Right renal pelvis (tissue), 4 donors: ENCODE results near the gene NOD2. TPM values are rescaled to one million over a fixed set of nuclear protein-coding genes. Genes with fewer than 3 reads are reported as not detected.

Experiments
- DNase-seq, 4 donors: peaks; one replicate each; pipeline ENCODE4 v3.0.0-alpha.2; 2013; ENCODE audit warnings: low read depth in 4 of 4, low spot score in 3 of 4, missing footprints in 1 of 4
- polyA plus RNA-seq, 4 donors: library from polyadenylated mRNA; unstranded; fragments of 120-200 nt; gene quantifications; one replicate each; pipeline ENCODE4 v1.2.1, GENCODE V29; 2013; ENCODE audit not compliant: insufficient read length in 4 of 4

Gene NOD2
- polyA plus RNA-seq, 4 donors, result 0.30 to 0.81 (median 0.47) TPM

GRCh38 chr16:50778284-50779163 is 85.1 kb downstream of the NOD2 start:
- DNase-seq, result no peak

- no peak for DNase-seq
These were observed 87.6 kb downstream of the NOD2 start for GRCh38 chr16:50781043-50781442.

DNA sequence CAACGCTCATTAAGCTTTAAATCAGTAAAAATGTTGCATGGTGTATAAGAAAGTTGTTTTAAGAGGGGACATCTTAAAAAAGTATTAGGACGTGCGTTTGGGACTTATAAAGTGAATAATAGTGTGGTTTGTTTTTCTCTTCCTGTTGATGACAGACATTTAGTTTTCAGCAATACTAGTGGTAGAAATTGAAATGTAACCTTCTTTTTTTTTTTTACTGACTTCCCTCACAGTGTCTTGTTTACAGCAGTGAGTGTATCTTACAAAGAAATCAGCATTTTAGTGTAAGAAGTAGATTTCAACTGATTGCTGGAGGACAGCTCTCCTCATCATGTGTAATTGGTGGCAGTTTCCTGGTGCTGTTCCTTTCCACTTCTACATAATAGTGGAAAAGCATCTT is 88.1 kb downstream of the NOD2 start:
- no peak for DNase-seq

Other genes with a start within 250 kb of the NOD2 start
- 10 to 100 TPM; 10.3 to 13.1 (median 12.0) TPM for gene NKD1, start 145.2 kb upstream of the NOD2 start, polyA plus RNA-seq
- gene SNX20, start 12.3 kb upstream of the NOD2 start, polyA plus RNA-seq, result under 1 TPM; 0.43 to 0.59 (median 0.51) TPM
- gene CYLD, start 48.5 kb downstream of the NOD2 start, polyA plus RNA-seq, result 10 to 100 TPM; 20.4 to 32.0 (median 26.8) TPM